HL-60 (cell line): ENCODE data around the gene HS3ST5.

Experiments used
- CTCF ChIP-seq: IDR thresholded peaks from one replicate; pipeline ENCODE4 v1.5.1; 2011; ENCODE audit warnings: low read length, control low read depth, inconsistent platforms; ENCODE audit not compliant: insufficient read depth
- GABPA ChIP-seq: IDR thresholded peaks from 2 replicates; pipeline ENCODE4 v1.6.1; 2012; ENCODE audit warnings: low read depth
- POLR2AphosphoS5 ChIP-seq: IDR thresholded peaks from 2 replicates; pipeline ENCODE4 v1.6.1; 2012; ENCODE audit warnings: low read depth
- TF ChIP-seq, protein P1 (sequence below): IDR thresholded peaks from 2 replicates; pipeline ENCODE4 v1.6.1; 2012; ENCODE audit warnings: low read depth; ENCODE audit not compliant: insufficient replicate concordance

DNA sequence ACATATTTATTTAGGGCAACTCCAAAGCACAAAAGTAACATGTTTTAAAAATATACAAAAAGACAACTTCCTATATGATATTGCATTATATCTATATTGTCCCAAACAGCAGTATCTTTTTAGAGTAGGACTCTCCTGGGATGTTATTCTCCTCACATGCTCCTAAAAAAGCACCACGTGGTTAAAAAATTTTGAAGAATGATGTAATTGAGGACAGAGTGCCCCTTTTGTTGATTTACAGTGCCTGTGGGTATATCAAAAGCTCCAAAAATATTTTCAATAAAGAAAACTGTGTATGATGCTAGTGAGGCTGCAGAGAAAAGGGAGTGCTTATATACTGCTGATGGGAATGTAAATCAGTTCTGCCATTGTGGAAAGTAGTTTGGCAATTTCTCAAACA lies 241.6 kb downstream of the HS3ST5 start:
- TF ChIP-seq, protein P1, sequence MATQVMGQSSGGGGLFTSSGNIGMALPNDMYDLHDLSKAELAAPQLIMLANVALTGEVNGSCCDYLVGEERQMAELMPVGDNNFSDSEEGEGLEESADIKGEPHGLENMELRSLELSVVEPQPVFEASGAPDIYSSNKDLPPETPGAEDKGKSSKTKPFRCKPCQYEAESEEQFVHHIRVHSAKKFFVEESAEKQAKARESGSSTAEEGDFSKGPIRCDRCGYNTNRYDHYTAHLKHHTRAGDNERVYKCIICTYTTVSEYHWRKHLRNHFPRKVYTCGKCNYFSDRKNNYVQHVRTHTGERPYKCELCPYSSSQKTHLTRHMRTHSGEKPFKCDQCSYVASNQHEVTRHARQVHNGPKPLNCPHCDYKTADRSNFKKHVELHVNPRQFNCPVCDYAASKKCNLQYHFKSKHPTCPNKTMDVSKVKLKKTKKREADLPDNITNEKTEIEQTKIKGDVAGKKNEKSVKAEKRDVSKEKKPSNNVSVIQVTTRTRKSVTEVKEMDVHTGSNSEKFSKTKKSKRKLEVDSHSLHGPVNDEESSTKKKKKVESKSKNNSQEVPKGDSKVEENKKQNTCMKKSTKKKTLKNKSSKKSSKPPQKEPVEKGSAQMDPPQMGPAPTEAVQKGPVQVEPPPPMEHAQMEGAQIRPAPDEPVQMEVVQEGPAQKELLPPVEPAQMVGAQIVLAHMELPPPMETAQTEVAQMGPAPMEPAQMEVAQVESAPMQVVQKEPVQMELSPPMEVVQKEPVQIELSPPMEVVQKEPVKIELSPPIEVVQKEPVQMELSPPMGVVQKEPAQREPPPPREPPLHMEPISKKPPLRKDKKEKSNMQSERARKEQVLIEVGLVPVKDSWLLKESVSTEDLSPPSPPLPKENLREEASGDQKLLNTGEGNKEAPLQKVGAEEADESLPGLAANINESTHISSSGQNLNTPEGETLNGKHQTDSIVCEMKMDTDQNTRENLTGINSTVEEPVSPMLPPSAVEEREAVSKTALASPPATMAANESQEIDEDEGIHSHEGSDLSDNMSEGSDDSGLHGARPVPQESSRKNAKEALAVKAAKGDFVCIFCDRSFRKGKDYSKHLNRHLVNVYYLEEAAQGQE, result no peak
- TF ChIP-seq CTCF (no peak), POLR2AphosphoS5 (no peak), GABPA (no peak)
